Inflammatory macrophage (primary cell): ENCODE results near the gene SHB.
"Not testable (repeated sequence)": the region's sequence is repeated elsewhere in the genome, so short reads cannot be mapped to it uniquely, and the experiment has no call there.

Source experiments
- DNase-seq, 2 donors: peaks; one replicate each; pipeline ENCODE4 v3.0.0-alpha.2; 2020 to 2022

The SHB gene

DNA sequence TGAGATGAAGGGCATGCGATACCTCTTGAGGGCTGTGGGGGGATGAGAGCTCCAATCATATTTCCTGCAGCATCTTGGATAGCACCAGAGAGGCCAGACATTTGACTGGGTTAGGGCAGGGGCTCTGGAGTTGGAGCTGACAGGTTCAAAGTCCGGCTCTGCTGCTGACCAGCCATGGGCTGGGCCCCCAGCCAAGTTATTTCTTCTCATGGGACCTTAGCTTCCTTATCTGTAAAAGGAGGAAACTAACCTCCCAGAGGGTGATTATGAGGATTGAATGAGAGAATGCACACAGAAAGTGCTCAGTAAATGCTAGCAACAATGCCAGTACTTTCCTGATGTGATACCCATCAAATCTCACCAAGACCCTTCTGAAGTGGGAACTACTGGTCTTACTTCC is 99.9 kb downstream of the SHB start:
- DNase-seq, result peak; percentile 52 to 59

DNA sequence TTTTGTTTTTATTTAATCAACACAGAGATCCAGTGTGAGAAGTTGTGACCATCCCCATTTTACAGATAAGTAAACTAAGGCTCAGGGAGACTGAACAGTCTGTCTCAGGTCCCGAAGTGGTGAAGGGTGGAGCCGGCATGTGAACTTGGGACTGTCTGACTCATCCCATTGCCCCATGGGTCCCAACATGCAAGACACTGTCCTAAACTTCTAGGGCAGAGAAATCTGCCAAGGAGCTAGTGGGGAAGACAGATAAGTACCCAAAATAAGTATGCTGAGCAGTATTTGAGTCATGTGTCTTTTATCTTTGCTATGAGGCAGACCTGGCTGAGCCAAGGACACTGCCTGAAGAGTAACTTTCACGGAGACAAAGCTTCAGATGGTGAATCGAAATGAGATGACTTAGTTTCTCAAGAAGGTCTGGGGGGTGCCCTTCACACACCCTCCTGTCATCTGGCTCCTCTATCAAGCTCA is 100.8 kb downstream of the SHB start:
- DNase-seq, result peak; percentile 65 to 68

DNA sequence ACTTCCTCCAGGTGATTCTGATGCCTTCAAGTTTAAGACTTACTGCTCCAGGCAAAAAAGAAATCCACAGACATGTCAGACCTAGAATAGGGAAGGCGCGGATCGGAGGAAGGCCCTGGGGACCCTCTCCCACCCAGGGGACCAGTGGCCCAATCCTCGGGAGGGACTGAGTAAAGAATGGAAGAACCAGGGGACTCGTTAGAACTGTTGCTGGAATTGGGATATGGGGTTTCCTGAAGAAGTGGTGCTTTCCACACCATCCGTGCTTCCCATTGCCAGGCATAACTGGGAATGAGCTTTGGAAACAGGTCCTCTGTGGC is 101.3 kb downstream of the SHB start:
- no peak for DNase-seq

DNA sequence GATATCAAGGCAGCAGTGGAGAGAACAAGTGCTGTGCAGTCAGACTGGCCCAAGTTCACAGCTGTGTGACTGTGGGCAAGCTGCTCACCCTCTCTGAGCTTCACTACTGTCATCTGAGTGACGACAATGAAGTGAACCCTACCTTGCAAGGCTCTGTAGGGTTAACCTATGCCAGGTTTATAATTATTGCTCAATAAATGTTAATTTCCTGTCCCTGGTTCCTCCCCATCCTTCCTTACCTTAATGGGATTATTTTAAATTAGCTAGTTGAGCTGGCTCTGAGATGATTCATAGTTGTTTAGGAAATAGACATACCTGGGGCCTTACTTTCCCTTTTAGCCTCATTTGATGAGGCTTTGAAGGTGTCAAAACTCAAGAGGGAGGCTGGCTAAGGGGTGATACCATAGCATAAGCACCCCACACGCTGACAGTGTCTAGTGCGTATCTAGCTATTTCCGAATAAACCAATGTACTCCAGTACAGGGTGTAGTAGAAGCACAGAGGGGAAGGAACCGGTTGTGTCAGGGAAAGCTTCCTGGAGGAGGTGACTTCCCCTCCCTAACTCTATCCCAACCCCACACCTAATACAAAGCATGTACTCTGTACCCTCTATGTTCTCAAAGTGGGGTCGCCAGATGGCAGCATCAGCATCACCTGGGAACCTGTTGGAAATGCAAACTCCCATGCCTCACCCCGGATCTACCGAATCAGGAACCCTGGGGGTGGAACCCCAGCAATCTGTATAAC is 101.8 kb downstream of the SHB start:
- DNase-seq, result no peak

DNA sequence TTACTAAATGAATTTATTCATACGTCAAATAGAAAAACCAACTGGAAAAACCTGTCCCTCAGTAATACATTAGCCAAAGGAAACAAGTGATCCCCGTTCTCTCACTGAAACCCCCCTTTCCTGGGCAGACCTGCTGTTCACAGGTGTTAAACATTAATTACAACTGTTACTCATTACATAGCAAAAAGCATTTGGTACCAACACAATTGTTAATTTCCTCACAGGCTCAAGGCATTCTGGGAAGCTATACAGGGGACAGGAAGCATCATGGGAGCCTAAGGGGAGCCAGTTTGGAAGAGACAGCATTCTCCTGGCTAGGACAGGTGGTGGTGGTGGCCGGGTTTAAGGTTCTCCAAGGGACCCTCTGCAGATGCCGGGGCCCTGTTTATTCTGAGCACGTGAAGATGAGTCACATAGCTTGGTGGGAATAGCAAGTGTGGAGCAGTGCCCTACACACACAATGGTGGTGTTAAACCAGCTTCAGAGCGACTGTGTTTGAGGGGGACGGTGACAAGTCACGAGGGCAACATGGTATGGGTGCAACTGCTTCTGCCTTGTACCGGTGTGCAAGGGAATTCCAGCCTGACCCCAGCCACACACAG is 102.5 kb downstream of the SHB start:
- no peak for DNase-seq

DNA sequence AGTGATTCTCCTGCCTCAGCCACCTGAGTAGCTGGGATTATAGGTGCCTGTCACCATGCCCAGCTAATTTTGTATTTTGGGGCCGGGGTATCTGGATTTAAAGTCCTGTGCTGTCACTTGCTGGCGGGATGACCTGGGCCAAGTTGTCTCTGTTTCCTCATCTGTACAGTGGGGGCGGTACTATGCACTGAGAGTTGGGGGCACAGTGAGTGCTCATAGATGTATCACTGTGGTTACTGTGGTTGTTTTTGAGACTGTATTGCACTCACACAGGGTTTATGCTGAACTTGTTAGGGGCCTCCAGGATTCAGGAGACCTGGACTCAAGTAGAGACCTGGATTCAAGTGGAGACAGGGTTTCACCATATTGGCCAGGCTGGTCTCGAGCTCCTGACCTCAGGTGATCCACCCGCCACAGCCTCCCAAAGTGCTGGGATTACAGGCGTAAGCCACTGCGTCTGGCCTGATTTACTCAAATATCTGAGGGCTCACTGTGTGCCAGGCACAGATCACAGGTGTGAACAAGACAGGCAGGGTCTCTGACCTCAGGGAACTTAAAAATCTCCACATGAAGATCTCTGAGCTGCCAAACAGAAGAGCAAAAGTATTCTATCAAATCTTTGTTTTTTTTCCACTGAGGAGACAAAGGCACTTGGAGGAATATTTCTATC is 103.2 kb downstream of the SHB start:
- not testable (repeated sequence) for DNase-seq

DNA sequence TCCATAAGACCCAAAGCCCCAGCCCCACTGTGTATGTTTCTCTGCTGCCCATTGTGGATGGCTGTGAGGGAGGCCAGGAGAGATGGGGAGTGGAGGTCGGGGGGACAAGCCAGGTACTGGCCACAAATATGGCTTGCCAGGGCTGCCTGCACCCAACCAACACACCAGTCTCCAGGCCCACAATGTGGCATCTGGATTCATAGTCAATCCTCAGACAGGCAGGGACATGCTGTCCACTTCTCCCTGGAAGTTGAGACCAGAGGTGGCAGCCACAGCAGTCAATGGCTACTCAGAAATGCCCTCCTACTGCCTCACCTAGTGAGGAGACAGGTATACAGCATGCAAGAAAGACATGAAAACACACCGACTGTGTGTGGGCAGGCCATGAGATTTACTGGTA is 103.9 kb downstream of the SHB start:
- no peak for DNase-seq

DNA sequence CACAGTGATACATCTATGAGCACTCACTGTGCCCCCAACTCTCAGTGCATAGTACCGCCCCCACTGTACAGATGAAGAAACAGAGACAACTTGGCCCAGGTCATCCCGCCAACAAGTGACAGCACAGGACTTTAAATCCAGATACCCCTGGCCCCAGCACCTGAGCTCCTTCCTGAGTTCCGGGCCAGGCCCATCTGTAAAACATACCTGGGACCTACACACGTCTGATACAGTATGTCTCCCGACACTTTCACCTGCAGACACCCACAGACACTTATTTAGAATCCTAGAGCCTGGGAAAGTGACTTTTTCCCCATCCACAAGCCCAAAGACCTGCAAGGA is 104.3 kb downstream of the SHB start:
- no peak for DNase-seq

DNA sequence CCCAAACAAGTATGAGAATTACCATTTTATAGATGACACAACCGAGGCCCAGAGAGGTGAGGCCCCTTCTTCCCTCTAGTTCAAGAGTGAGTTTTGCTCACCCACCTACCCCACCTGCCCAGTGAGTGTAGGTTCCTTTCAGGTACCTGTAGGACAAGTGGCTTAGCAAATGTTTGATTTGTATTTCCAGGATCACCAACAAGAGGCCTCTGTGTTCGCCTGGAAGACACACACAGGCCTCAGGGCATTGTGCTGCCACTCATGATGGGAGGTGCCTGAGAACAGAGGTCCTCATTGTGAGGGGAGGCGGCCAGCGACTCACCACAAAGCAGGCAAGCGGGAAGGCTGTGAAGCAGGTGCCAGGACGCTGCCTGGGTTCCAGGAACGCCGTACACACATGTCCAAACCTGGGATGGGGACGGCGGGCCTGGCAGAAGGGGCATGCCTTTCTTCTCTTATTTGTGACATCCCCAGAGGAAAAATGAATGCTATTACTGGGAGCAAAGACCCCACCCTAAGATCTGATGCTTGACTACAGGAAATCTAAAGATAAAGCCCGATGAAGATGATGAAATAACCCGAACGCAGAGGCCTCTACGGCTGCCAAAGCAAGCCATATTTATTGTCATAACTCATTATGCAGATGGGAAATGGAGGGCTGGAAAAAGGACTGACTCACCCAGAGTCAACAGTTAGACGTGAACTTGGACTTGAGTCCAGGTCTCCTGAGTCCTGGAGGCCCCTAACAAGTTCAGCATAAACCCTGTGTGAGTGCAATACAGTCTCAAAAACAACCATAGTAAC is 104.9 kb downstream of the SHB start:
- no peak for DNase-seq

DNA sequence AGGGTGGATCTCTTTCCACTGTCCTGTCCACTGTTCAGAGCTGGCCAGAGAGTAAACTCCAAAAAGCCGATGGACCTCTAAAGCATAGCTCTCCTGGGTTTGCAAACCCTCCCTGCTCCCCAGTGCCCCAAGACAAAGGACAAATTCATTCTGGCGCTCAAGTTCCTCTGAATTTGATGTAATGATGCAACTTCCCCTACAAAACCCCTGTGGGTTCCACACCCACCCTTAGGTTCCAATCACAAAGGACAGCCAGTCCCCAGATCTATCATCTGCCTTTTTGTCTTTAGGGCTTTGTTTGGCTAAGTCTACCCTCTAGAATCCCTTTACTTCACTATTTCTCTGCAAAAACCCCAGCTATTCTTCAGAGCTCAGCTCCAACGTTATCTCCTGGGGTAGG is 107.7 kb downstream of the SHB start:
- DNase-seq, result peak; percentile 57 to 60

DNA sequence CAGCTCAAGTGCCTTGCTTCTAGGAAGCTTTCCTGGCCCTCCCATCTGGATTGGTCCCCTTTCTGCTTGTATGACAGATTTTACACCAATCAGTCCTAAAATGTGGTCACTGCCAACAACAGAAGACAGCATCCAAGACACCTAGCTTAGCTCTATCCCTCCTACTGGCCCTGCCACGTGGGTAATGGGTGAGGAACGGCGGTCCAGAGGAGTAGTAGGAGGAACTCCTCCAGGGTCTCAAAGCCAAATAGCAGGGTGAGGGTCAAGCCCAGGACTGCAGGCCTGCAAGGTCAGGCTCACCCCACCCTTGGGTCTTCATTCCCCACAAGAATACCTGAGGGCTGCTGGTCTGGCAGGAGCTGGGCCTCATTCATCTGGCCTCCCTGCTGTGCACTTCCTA is 108.4 kb downstream of the SHB start:
- no peak for DNase-seq

DNA sequence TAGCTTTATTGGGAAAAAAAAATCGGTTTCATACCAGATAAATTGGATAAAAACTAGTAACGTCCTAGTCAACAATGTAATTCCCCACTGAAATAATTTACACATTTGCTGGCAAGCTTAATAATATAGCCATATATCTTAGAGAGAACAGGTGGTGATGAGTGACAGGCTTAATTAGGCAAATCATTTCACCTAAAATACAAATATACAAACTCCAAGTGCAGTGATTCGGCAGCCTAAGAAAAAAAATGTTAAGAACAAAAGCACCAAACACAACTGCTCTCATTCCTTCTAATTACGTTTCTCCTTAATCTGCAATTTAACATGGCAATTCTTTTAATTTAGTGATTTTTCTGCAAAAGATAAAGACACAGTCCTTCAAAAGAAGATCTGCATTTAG is 109.1 kb downstream of the SHB start:
- no peak for DNase-seq

DNA sequence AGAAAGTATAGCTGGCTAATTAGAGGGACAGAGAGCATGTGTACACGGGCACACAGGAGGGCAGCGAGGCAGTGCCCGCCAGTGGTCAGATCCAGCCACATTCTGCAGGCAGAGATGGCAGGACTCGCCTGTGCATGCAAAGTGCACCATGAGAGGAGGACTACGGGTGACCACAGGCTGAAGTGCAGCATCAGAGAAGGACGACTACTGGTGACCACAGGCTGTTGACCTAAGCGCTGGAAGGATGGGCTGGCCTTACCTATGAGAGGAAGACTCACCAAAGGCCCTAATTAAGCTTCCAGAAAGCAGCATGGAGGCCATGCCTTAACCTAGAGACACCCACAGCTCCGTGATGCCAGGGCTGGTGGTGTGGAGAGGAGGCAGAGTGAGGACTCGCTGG is 110.9 kb downstream of the SHB start:
- DNase-seq, result no peak

DNA sequence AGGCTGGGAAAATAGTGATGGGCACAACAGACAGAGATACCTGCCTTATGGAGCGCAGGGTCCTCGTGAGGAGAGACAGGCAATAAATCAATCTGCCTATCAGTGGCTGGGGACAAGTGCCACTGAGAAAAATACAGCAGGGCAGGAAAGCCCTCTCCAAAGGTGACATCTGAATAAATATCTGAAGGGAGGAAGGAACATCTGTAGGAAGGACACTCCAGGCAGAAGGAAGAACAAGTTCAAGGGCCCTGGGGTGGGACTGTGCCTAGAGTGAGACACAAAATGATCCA is 111.4 kb downstream of the SHB start:
- DNase-seq, result no peak

DNA sequence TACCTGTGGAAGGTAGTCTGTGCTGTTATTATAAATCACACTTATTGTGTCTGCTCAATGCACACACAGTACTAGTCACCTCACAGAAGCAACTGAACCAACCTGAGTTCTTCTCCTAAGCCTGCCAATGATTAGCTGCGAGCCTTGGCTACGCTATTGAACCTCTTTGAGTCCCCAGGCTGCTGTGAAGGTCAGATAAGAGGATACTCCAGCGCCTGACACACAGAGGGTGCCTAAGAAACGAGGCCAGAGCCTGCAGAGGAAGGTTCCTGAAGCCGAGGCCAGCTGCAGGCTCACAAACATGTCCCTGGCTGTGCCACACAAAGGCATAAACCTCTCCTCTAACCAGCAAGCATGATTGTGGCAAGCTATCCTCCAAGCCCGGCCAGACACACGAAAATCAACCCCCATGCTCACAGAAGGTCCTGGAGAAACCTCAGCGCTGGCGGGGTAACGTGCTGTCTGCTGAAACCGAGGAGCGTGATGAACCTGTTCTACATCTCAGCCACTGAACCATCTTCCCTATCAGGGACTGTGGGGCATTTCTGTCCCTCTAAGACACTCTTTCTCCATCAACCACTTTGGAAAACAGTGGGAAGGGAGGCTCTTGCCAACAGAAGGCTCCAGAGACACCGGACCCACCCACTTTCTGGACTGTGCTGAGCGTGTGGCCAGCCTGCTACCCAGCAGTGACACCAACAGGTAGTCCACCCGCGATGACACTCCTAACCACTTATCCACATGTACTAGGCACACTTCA is 111.9 kb downstream of the SHB start:
- DNase-seq, result no peak

DNA sequence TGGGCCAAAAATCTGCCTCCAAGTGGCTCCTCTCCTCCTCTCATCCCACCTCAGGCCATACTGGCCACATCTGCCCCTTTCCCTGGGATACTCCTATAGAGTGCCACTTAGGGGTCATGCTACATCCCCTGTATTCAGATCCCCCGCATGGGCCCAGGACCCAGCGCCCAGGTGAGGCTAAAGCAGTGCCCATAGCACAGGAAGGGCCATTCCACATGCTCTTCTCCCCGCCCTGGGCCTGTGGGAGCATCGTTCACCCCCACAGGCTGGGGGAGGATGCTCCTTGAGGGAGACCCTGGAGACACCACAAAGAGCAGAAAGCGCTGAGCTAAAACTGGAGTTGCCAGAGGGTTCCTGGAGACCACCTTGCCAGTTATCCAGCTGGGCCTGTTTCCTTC is 112.6 kb downstream of the SHB start:
- DNase-seq, result no peak

DNA sequence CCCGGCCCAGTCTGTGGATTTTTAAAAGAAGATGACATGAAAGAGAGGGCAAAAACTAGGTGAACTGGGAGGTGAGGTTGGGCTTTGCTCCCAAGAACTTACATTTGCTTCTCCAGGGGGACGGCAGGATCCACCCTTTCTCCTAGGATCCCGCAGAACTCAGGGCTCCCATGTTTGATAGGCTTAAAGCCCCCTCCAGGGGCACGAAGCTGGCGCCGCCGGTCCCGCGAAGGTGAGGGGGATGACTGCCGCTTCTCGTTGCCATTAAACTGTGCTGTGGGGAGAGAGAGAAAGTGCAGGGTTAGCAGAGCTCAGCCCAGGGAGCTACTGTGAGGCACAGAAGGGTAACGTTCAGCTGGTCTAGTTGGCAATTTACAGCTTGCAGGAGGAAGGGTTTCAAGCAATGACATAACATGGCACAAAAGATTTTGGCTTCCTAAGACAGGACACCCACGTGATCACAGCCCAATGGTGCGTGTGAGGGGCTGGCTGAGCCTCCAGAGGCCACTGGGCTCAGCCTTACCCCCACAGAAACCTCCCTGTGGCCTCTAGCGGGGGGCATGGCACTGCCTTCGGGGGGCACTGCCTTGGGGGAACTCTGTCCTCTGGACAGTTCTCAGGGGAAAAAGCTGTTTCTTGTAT is 113.1 kb downstream of the SHB start:
- no peak for DNase-seq

DNA sequence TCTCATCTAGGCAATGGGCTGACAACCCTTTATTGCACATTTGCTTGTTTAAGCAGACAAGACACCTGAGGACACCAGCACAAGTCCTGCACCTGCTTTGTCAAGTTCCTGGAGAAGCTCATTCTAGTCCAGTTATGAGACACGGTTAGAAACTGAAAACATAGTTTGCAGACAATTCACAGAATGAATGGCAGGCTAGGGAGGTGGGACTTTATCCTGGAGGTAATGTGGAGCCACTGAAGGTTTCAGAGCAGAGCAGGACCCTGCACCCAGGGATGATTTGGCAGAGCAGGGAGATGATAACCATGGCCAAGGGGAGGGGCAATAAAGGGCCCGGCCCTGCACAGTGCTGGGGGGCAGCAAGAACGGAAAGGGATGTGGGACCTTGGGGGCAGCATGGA is 114.4 kb downstream of the SHB start:
- no peak for DNase-seq

DNA sequence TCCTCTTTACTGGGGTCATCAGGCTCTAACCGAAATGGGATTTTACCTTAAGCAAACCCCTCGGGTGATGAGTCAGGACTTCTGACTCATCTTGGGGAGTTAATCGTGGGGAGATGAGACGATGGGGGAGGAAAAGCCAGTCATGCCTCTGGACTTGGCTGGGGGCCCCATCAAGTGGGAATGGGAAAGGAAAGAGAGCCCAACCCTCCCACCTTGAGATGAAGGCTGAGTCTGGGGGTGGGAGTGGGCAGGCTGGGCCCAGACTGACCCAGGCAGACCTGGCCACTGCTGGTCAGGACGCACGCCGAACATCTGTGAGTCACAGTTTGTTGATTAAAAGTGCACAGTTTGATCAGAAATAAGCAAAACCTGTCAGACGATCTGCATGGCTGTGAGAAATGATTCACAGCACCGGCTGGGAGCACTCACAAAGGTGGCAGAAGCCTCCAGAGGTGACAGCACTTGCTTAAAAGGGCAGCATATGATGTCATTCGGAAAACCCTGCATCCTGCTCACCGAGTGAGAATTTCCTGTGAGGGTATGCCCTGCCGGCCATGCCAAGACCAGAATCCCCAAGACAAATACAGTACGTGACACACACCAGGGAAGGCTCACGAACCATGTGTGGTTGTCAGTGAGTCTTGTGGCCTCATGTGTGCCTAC is 115.1 kb downstream of the SHB start:
- DNase-seq, result no peak

DNA sequence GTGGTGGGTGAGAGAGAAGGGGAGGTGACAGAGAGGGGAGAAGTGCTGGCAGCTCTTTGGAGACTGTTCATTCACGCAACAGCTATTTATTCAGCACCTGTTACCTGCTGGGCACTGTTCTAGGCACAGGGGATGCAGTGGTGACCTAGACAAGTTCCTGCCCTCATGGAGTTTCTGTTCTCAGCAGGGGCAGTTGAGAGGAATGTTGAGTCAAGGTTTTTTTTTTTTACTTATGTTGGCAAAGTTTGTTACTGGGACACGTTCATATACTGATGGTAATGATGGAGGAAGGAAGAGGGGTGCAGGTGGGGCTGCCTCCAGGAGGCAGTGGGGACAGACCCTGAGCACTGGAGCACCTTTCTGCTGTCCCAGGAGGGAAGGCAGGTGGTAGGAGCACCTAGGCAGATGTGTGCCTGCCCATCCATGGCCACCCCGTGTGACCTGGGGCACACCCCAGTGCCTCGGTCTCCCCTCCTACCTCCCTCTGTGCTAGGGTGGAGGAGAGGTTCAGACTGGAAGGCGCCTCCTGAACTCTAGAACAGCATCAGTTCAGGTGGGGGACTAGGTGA is 115.7 kb downstream of the SHB start:
- DNase-seq, result no peak

DNA sequence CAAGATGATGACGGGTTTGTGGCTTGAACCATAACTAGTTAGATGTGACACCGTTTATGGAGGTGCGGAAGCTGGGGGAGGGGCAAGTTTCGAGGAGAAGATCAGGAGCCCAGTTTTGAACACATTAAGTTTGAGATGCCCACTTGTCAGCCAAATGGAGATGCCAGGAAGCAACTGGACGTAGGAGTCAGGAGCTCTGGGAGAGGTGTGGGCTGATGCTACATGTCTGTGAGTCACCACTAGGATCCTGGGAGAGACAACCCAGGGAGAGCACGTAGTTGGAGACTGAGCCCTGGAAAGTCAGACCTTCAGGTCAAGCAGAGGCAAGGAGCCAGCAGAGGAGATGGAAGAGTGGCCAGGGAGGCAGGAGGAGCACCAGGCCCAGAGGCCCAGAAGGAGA is 116.3 kb downstream of the SHB start:
- DNase-seq, result no peak
